Ishikawa (cell line): ENCODE measurements around the gene TTLL12.

Experiments
- CEBPB ChIP-seq: IDR thresholded peaks from 2 replicates; pipeline ENCODE4 v1.6.1; 2012
- CREB1 ChIP-seq: IDR thresholded peaks from 2 replicates; pipeline ENCODE4 v1.6.1; 2012; ENCODE audit warnings: low read depth
- EGR1 ChIP-seq: IDR thresholded peaks from 2 replicates; pipeline ENCODE4 v1.6.1; 2012
- EP300 ChIP-seq: IDR thresholded peaks from 2 replicates; pipeline ENCODE4 v1.6.1; 2012; ENCODE audit warnings: borderline replicate concordance
- FOXM1 ChIP-seq: IDR thresholded peaks from 2 replicates; pipeline ENCODE4 v1.6.1; 2012; ENCODE audit warnings: low read depth, borderline replicate concordance
- NFIC ChIP-seq: IDR thresholded peaks from 2 replicates; pipeline ENCODE4 v1.6.1; 2012
- RAD21 ChIP-seq: IDR thresholded peaks from 2 replicates; pipeline ENCODE4 v1.6.1; 2012; ENCODE audit warnings: low read depth
- REST ChIP-seq: IDR thresholded peaks from 2 replicates; pipeline ENCODE4 v1.6.1; 2012; ENCODE audit warnings: low read depth, mild to moderate bottlenecking
- TAF1 ChIP-seq: IDR thresholded peaks from 2 replicates; pipeline ENCODE4 v1.6.1; 2012; ENCODE audit warnings: low read depth, mild to moderate bottlenecking
- TCF12 ChIP-seq: IDR thresholded peaks from 2 replicates; pipeline ENCODE4 v1.6.1; 2012; ENCODE audit warnings: low read depth
- TEAD4 ChIP-seq: IDR thresholded peaks from 2 replicates; pipeline ENCODE4 v1.6.1; 2012
- USF1 ChIP-seq: IDR thresholded peaks from 2 replicates; pipeline ENCODE4 v1.6.1; 2012
- YY1 ChIP-seq: IDR thresholded peaks from 2 replicates; pipeline ENCODE4 v1.6.1; 2012; ENCODE audit warnings: low read depth
- ZBTB7A ChIP-seq: IDR thresholded peaks from 2 replicates; pipeline ENCODE4 v1.6.1; 2012; ENCODE audit warnings: low read depth
- TF ChIP-seq, protein P1 (sequence below): IDR thresholded peaks from 2 replicates; pipeline ENCODE4 v1.6.1; 2012

Gene TTLL12

DNA sequence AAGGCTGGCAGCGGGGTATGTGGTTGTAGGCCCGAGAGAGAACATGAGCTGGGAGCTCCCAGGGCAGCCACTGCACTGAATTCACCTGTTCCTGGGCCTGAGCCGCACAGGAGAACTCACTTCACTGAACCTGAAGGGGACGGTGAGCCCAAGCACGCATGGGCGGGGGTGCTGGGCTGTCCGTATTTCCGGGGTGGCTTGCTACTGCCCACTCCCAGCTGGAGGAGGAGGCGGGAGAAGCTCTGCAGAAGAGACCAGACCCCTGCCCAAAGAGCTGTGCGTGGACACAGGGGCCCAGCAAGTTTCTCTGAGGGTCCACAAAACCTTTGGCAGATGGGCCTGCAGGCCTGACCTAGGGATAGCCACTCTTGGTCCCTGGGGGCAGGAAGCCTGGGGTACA, 4.8 kb downstream of the TTLL12 start:
- no peak for TF ChIP-seq REST
- TF ChIP-seq RAD21 = no peak
- TF ChIP-seq YY1 = no peak
- no peak for TF ChIP-seq EP300
- TF ChIP-seq CEBPB = no peak
- TF ChIP-seq, protein P1, sequence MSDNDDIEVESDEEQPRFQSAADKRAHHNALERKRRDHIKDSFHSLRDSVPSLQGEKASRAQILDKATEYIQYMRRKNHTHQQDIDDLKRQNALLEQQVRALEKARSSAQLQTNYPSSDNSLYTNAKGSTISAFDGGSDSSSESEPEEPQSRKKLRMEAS = no peak
- TF ChIP-seq EGR1 = no peak
- TF ChIP-seq TCF12 = no peak
- TF ChIP-seq USF1 = no peak
- TF ChIP-seq ZBTB7A = no peak
- no peak for TF ChIP-seq FOXM1
- no peak for TF ChIP-seq NFIC
- no peak for TF ChIP-seq TEAD4
- no peak for TF ChIP-seq CREB1
- no peak for TF ChIP-seq TAF1

DNA sequence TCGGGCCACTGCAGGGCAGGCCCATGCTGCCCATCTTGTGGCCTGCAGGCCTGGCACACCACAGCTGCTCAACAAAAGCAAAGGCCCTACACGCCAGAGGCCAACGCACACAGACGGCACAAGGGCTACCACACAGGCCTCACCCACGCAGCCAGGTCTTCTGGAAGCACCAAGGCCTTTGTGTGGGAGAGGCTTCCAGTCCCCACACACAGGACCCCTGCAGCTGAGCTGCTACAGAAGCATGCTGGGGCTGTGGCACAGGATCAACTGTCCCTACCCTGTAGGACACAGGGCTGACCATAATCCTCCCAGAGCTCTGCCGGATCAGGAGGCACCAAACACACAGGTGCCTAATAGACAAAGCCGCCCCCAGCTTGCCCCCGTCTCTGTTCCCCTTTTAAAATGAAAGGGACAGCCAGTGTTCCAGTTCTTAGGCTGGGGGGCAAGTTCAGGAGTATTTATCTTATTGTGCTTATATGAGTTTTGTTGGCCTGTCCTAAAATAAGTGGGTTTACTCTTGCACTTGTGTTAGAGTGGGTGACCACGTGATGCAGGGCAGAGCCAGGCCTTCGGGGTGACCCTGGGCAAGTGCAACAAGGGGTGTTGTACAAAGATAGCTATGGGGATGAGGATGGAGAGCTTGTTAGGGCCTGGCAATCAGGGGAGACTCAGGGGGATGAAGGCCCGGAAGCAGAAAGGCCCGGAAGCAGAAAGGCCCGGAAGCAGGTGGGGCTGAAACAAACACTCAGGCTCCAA, 5.4 kb downstream of the TTLL12 start:
- TF ChIP-seq EGR1 = no peak
- TF ChIP-seq TEAD4 = no peak
- TF ChIP-seq CEBPB = no peak
- no peak for TF ChIP-seq NFIC
- TF ChIP-seq TCF12 = no peak
- TF ChIP-seq TAF1 = no peak
- TF ChIP-seq, protein P1 = no peak
- no peak for TF ChIP-seq YY1
- TF ChIP-seq EP300 = no peak
- TF ChIP-seq ZBTB7A = no peak
- no peak for TF ChIP-seq USF1
- no peak for TF ChIP-seq CREB1
- TF ChIP-seq FOXM1 = no peak
- no peak for TF ChIP-seq RAD21
- TF ChIP-seq REST = no peak

GRCh38 chr22:43180670-43181069, 6.3 kb downstream of the TTLL12 start:
- TF ChIP-seq RAD21 = no peak

- no peak for TF ChIP-seq USF1
- no peak for TF ChIP-seq TEAD4
- no peak for TF ChIP-seq EP300
- TF ChIP-seq NFIC = no peak
- TF ChIP-seq YY1 = no peak
- no peak for TF ChIP-seq ZBTB7A
- no peak for TF ChIP-seq FOXM1
- TF ChIP-seq CREB1 = no peak
- TF ChIP-seq CEBPB = no peak
- no peak for TF ChIP-seq REST
- no peak for TF ChIP-seq TAF1
- TF ChIP-seq EGR1 = no peak
- TF ChIP-seq RAD21 = no peak
These were observed 7.1 kb downstream of the TTLL12 start for GRCh38 chr22:43179911-43180195.
